Pancreas (tissue), 10 donors: Measurements from ENCODE around the gene SELENOM. TPM values are rescaled to one million over a fixed set of nuclear protein-coding genes. Genes with fewer than 3 reads are reported as not detected.

ENCODE experiments used
- ATAC-seq, 4 donors: fragments of 200-7000 bp; cut with Tn5 transposase; one replicate each; pipeline versions ENCODE4 v1.8.0 to v1.9.1; 2020; ENCODE audit warnings: mild to moderate bottlenecking in 4 of 4, moderate library complexity in 4 of 4
- DNase-seq, 6 donors: peaks; one replicate each; pipeline ENCODE4 v3.0.0-alpha.2; 2020
- FAIRE-seq: peaks from 2 replicates; lab custom pipeline; 2012; peaks lifted over from hg19 to GRCh38; lab: Jason Lieb, UNC
- H3K27ac ChIP-seq, 4 donors: fragments of 200-600 bp; sonication (generic); 1 replicate in 3 of 4; 2 replicates in 1 of 4; pipeline versions ENCODE4 v1.5.0 to v1.8.0; 2020
- H3K27me3 ChIP-seq, 4 donors: fragments of 200-600 bp; one replicate each; pipeline ENCODE4 v1.8.0; 2021
- H3K36me3 ChIP-seq, 3 donors: fragments of 200-600 bp; sonication (generic) in 1 of 3; one replicate each; pipeline versions ENCODE4 v1.5.0 to v1.8.0; 2020 to 2021
- H3K4me1 ChIP-seq, 3 donors: fragments of 200-600 bp; one replicate each; pipeline ENCODE4 v1.8.0; 2021
- H3K4me3 ChIP-seq, 4 donors: fragments of 200-600 bp; sonication (generic) in 2 of 4; one replicate each; pipeline versions ENCODE4 v1.5.0 to v1.8.0; 2020 to 2021
- H3K9me3 ChIP-seq, 4 donors: fragments of 200-600 bp; one replicate each; pipeline ENCODE4 v1.8.0; 2021
- CTCF ChIP-seq, 4 donors: fragments of 200-600 bp; sonication (generic) in 3 of 4; IDR thresholded peaks; one replicate each; pipeline versions ENCODE4 v1.5.0 to v1.8.0; 2021; ENCODE audit warnings: antibody characterized with exemption in 4 of 4
- WGBS, 2 donors: extraction: QIAGEN DNeasy Blood & Tissue Kit; methylation state at CpG; one replicate each; pipeline ENCODE4 v1.1.7; 2013; 5-methylcytosine and 5-hydroxymethylcytosine counted together
- intact Hi-C, 3 donors: fragments of 100-400 bp; cut with DNase I; formaldehyde crosslinking; loops; one replicate each; pipeline versions ENCODE4 v1.11.1 to v1.14.2; 2022
- polyA plus RNA-seq, 2 donors: library from polyadenylated mRNA; stranded (reverse); fragments of 200-250 nt; gene quantifications; one replicate each; pipeline ENCODE4 v1.2.3, GENCODE V29; 2013
- total RNA-seq, 6 donors: library from RNA; stranded (reverse); fragmentation: NEBNext Ultra II Directional in 4 of 6; extraction: Animal tissue kit (Norgen Biotek cat#: 25700) in 4 of 6; gene quantifications; one replicate each; pipeline versions ENCODE4 v1.2.1 to v1.2.4, GENCODE V29; 2021 to 2023
- donor health status: healthy with polysubstance abuse.
- donor health status: DM: no; HTN: no; CAD: no; lungs with moderate emphysema.
- donor health status: DM: no; HTN: no; CAD: no.
- donor health status: control.
- donor health status: control.
- donor health status: Bipolar disorder and iron deficiency.
- donor health status: DM: yes; HTN: yes; CAD: no.
- donor health status: DM: no; HTN: no; CAD: no.
- donor health status: DM: no; HTN: no; CAD: no.
- donor health status: DM: yes; HTN: yes; CAD: no.

SELENOM gene
- total and polyA plus RNA-seq, 8 donors = 46.1 to 118 (median 59.3) TPM

GRCh38 chr22:31055635-31056159 lies 51.7 kb downstream of the SELENOM start:
- intact Hi-C loops = no loop called here
- H3K4me3 ChIP-seq = no peak overlapping the region
- peak overlapping the region in 2 of 4 donors; percentile 50 to 54 for H3K27ac ChIP-seq
- no peaks in the 10 kb centered on the region for H3K9me3 ChIP-seq
- FAIRE-seq = peak; percentile 74
- ATAC-seq = peak; percentile 97 to 99 (median 98)
- H3K27me3 ChIP-seq = no peaks in the 10 kb centered on the region
- WGBS, 2 donors = 30 to 32% methylated on average over 13 of the region's 13 CpGs
- DNase-seq = peak; percentile 79 to 93 (median 86)
- TF ChIP-seq CTCF (IDR thresholded peaks at IDR 0.05) = no peak
- H3K36me3 ChIP-seq = no peaks in the 10 kb centered on the region
- peaks cover 0 to 3% (median 0%) of the 10 kb centered on the region in 3 donors for H3K4me1 ChIP-seq

GRCh38 chr22:31055117-31055634 lies 52.2 kb downstream of the SELENOM start:
- intact Hi-C loops = no loop called here
- no peak for DNase-seq
- Histone ChIP-seq H3K4me1 (peaks cover 0 to 3% (median 0%) of the 10 kb centered on the region in 3 donors), H3K4me3 (no peak overlapping the region), H3K36me3 (no peaks in the 10 kb centered on the region), H3K27me3 (no peaks in the 10 kb centered on the region), H3K27ac (peak overlapping the region in 2 of 4 donors; percentile 50 to 54), H3K9me3 (no peaks in the 10 kb centered on the region)
- FAIRE-seq = no peak
- 66 to 70% methylated on average over 5 of the region's 5 CpGs for WGBS, 2 donors
- TF ChIP-seq CTCF (IDR thresholded peaks at IDR 0.05) = no peak
- peak in 1 of 4 donors; percentile 9 for ATAC-seq

Other genes with a start within 250 kb of the SELENOM start
- gene MORC2, start 138.8 kb downstream of the SELENOM start, total RNA-seq = 10 to 100 TPM in 2 of 6 donors, 1 to 10 TPM in 4; 7.8 to 16.7 (median 9.7) TPM
- gene MORC2, start 138.8 kb downstream of the SELENOM start, polyA plus RNA-seq = 10 to 100 TPM; 30.9 to 36.1 TPM
- gene TUG1, start 138.3 kb downstream of the SELENOM start, total RNA-seq = 10 to 100 TPM; 18.7 to 38.4 (median 23.0) TPM
- 10 to 100 TPM; 18.2 to 49.1 TPM for gene TUG1, start 138.3 kb downstream of the SELENOM start, polyA plus RNA-seq
- gene SMTN, start 26.2 kb downstream of the SELENOM start, total RNA-seq = 10 to 100 TPM; 25.5 to 51.2 (median 37.7) TPM
- gene SMTN, start 26.2 kb downstream of the SELENOM start, polyA plus RNA-seq = 10 to 100 TPM; 68.1 to 77.4 TPM
- gene INPP5J, start 15.4 kb upstream of the SELENOM start, total RNA-seq = 10 to 100 TPM in 2 of 6 donors, 1 to 10 TPM in 4; 4.5 to 12.7 (median 8.2) TPM
- 10 to 100 TPM; 23.0 to 25.0 TPM for gene INPP5J, start 15.4 kb upstream of the SELENOM start, polyA plus RNA-seq
- not detected for gene PLA2G3, start 32.9 kb upstream of the SELENOM start, total RNA-seq
- gene PLA2G3, start 32.9 kb upstream of the SELENOM start, polyA plus RNA-seq = under 1 TPM in 1 of 2 donors, not detected in 1; 0.02 TPM
- 10 to 100 TPM in 5 of 6 donors, 1 to 10 TPM in 1; 9.5 to 19.6 (median 14.0) TPM for gene RNF185, start 52.6 kb upstream of the SELENOM start, total RNA-seq
- 10 to 100 TPM in 1 of 2 donors, 1 to 10 TPM in 1; 9.4 to 18.9 TPM for gene RNF185, start 52.6 kb upstream of the SELENOM start, polyA plus RNA-seq
- 10 to 100 TPM; 21.1 to 34.9 (median 27.7) TPM for gene LIMK2, start 104.7 kb upstream of the SELENOM start, total RNA-seq
- 10 to 100 TPM; 20.5 to 25.2 TPM for gene LIMK2, start 104.7 kb upstream of the SELENOM start, polyA plus RNA-seq
- 10 to 100 TPM in 1 of 6 donors, 1 to 10 TPM in 5; 2.4 to 24.5 (median 6.0) TPM for gene PIK3IP1, start 184.9 kb upstream of the SELENOM start, total RNA-seq
- gene PIK3IP1, start 184.9 kb upstream of the SELENOM start, polyA plus RNA-seq = 1 to 10 TPM; 3.6 to 5.9 TPM
- 10 to 100 TPM; 12.0 to 28.6 (median 16.7) TPM for gene PATZ1, start 238.8 kb upstream of the SELENOM start, total RNA-seq
- gene PATZ1, start 238.8 kb upstream of the SELENOM start, polyA plus RNA-seq = 10 to 100 TPM; 21.6 to 30.2 TPM